CD4-positive, alpha-beta T cell treated with Interleukin-12 subunit alpha and Interleukin-12 subunit beta, for 1 hour (primary cell): ENCODE measurements around the gene NCKAP5L.

Experiments used
- DNase-seq: peaks from one replicate; pipeline ENCODE4 v3.0.0-alpha.2; 2020

The NCKAP5L gene

GRCh38 chr12:49821373-49822287 is 6.6 kb downstream of the NCKAP5L start:
- no peak for DNase-seq

- no peak for DNase-seq
Measured at GRCh38 chr12:49819786-49820185, 8.4 kb downstream of the NCKAP5L start.

- DNase-seq, result no peak
Measured at GRCh38 chr12:49818241-49818895, 9.8 kb downstream of the NCKAP5L start.

GRCh38 chr12:49813131-49813530 is 15.1 kb downstream of the NCKAP5L start:
- no peak for DNase-seq

GRCh38 chr12:49811961-49812401 is 16.2 kb downstream of the NCKAP5L start:
- DNase-seq, result no peak

- no peak for DNase-seq
Measured at GRCh38 chr12:49811136-49811535, 17.1 kb downstream of the NCKAP5L start.

GRCh38 chr12:49809906-49810389 is 18.3 kb downstream of the NCKAP5L start:
- no peak for DNase-seq

- no peak for DNase-seq
Measured at GRCh38 chr12:49809381-49809905, 18.8 kb downstream of the NCKAP5L start.

- DNase-seq, result no peak
Measured at GRCh38 chr12:49808686-49809380, 19.4 kb downstream of the NCKAP5L start.

GRCh38 chr12:49807991-49808580 is 20.1 kb downstream of the NCKAP5L start:
- DNase-seq, result no peak

- DNase-seq, result no peak
Measured at GRCh38 chr12:49806877-49807276, 21.3 kb downstream of the NCKAP5L start.

GRCh38 chr12:49806321-49806813 is 21.8 kb downstream of the NCKAP5L start:
- no peak for DNase-seq

GRCh38 chr12:49805409-49805808 is 22.8 kb downstream of the NCKAP5L start:
- no peak for DNase-seq

- no peak for DNase-seq
Measured at GRCh38 chr12:49804821-49805220, 23.4 kb downstream of the NCKAP5L start.

GRCh38 chr12:49803693-49804450 is 24.3 kb downstream of the NCKAP5L start:
- DNase-seq, result no peak

- DNase-seq, result no peak
Measured at GRCh38 chr12:49801141-49802063, 26.8 kb downstream of the NCKAP5L start.

GRCh38 chr12:49800421-49801140 is 27.6 kb downstream of the NCKAP5L start:
- no peak for DNase-seq

- DNase-seq, result no peak
Measured at GRCh38 chr12:49798934-49799333, 29.3 kb downstream of the NCKAP5L start.

GRCh38 chr12:49798248-49798647 is 30.0 kb downstream of the NCKAP5L start:
- no peak for DNase-seq

- DNase-seq, result no peak
Measured at GRCh38 chr12:49797449-49797776, 30.8 kb downstream of the NCKAP5L start.
